ENCODE measurements around the gene WRAP53. TPM values are rescaled to one million over a fixed set of nuclear protein-coding genes. Genes with fewer than 3 reads are reported as not detected.

Gene WRAP53
- polyA plus RNA-seq, 3 donors: 15.3 to 21.3 (median 17.0) TPM

- DNase-seq: no peak
Measured at GRCh38 chr17:7706631-7707354, 18.5 kb downstream of the WRAP53 start.

DNA sequence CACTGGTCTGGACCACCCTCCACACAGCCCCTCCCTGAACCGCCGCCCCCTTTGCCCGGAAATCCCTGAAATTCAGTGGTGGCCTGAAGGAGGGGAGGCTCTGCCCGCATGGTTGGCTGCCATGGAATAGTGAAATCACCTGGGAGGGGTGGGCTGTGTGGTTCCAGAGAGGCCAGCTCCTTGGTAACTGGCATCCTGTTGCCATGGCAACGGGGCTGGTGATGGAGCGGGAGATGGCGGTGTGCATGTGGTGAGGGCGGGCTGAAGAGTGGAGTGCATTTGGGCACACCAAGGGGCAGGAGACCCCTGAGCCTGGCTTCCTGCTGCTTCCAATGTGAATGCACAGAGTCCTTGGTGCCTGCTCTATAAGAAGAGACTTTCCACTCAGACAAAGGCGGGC, 19.2 kb downstream of the WRAP53 start:
- DNase-seq: no peak

DNA sequence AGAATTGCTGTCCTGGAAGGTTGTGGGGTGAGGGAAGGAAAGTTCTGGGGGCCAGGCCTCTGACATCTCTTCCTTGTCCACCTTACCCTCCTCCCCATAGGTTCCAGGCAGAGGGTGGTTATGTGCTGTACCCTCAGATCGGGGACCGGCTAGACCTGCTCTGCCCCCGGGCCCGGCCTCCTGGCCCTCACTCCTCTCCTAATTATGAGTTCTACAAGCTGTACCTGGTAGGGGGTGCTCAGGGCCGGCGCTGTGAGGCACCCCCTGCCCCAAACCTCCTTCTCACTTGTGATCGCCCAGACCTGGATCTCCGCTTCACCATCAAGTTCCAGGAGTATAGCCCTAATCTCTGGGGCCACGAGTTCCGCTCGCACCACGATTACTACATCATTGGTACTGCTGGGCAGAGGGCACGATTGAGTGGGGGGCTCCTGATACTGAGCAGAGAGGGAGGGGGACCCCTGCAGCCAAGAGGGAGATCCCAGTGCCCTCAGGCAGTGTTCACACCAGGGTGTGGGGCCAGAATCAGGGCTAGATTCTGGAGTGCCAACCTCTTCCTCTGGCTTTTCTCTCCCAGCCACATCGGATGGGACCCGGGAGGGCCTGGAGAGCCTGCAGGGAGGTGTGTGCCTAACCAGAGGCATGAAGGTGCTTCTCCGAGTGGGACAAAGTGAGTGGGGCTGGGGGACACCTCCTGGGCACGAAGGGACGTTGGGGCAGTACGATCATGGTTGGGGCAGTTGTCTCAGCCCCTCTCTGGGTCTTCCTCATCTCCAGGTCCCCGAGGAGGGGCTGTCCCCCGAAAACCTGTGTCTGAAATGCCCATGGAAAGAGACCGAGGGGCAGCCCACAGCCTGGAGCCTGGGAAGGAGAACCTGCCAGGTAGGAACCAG, 19.8 kb downstream of the WRAP53 start:
- DNase-seq: no peak

DNA sequence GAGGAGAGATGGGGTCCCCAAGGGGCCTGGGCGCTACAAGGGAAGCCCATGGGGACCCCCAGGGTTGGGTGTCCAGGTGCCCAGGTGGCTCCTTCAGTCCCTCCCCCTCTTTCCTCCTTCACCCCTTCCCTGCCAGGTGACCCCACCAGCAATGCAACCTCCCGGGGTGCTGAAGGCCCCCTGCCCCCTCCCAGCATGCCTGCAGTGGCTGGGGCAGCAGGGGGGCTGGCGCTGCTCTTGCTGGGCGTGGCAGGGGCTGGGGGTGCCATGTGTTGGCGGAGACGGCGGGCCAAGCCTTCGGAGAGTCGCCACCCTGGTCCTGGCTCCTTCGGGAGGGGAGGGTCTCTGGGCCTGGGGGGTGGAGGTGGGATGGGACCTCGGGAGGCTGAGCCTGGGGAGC, 20.8 kb downstream of the WRAP53 start:
- no peak for DNase-seq

DNA sequence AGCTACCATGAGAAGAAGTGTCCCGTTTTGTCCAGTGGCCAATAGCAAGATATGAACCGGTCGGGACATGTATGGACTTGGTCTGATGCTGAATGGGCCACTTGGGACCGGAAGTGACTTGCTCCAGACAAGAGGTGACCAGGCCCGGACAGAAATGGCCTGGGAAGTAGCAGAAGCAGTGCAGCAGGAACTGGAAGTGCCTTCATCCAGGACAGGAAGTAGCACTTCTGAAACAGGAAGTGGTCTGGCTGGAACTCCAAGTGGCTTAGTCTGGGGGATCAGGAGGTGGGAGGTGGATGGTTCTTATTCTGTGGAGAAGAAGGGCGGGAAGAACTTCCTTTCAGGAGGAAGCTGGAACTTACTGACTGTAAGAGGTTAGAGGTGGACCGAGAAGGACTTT, 22.0 kb downstream of the WRAP53 start:
- DNase-seq: no peak

DNA sequence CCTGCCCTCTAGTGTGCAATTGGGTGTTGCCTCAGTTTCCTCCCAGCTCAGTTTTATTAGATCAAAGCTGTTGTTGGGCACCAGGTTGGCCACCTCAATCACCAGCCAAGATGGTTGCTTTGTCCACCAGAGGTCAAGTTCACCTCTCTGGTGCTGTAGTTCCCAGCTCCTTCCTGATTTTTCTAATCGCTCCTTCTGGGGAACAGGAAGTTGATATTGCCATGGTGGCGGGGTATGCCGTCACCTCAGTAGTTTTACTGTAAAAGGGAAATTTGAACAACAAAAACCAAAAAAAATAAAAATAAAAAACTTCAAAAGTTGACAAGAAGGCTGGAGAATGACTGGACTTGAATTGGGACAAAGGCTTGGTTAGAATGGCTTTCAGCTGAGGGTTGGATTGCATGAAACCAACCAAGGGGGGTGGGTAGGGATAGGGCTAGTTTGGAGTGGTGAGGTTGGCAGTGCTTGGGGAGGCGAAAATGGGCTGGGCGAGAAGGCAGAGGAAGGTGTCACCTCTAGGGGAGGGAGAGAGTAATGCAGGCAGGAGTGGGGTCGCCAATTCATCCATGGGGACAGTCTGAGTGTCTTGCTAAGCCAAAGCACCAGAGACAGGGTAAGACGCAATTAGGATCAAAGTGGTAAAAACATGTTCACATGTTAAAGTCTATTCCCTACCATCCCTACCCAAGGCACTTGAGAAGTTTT, 22.9 kb downstream of the WRAP53 start:
- no peak for DNase-seq

DNA sequence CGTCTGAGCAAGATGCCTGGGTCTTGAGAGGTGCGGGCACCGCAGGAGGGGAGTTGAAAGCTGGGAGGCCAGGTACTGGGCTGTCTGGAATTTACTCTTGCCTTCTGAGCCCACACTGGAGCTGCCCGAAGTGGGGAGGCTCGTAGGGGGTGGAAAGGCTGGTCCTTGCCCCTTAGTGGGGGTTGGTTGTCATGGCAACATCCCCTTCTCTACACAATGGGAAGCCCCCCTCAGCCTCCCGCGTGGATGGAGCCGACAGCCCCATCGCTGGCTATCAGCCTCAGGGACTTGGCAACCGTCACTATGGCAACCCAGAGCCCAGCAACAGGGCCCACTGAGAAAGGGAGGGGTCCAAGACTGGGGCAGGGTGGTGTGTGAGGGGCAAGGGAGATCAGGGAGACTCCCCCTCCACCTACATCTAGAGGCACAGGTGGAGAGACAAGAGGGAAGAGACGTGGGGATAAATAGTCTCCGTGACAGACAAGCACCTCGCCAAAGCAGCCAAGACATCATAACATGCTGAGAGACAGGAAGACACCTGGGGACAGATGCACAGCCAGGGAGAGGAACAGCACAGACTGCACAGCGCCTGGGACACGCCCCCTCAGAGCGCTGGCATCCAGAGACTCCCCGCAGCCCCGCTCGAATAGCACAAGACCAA, 24.0 kb downstream of the WRAP53 start:
- no peak for DNase-seq

- DNase-seq: no peak
Measured at GRCh38 chr17:7713782-7714181, 25.5 kb downstream of the WRAP53 start.

- no peak for DNase-seq
Measured at GRCh38 chr17:7714721-7715594, 26.7 kb downstream of the WRAP53 start.

DNA sequence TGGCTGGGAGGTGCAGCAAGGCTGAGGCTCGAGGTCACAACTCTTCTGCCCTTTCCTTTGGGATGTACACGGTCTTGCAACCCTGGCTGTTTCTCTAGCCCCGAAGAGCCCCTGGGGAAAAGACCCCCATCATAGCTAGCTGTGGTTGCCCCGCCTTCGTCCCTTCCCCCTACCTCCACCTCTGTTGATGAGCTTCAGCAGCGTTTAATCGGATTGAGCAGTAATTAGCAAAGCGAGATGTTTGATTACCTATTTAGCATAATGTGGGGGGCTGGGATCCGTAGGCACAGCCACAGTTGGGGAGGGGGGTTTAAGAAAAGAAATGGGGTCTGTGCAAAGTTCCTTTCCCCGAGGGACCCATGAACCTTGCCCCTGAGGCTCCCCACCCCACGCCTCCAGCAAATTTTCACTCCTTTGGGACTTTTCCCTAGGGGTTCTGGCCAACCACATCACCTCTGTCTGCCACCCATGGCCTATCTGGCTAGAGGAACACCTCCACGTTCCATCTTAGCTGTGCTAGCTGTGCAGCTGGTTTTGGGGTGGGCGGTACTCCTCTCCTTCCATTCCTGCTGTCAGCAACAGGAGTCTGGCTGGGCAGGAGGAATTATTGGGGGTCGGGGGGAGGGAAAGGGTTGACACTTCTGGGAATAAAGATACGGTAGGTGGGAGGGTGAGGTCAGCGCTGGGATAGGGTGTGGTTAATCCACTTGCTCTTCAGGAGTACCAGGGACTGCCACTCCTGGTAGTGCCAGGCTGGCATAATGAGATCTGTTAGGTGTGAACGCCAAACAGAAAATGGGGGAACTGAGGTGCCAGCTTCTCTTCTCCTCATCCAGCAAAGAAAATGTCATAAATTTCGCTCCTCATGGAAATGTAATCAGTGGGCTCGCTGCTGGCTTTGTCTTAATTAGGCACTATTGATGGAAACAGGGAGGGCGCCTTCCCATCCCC, 27.9 kb downstream of the WRAP53 start:
- DNase-seq: no peak

- DNase-seq: peak; percentile 97
Measured at GRCh38 chr17:7716901-7717755, 28.9 kb downstream of the WRAP53 start, which contains the start of gene DNAH2. Gene DNAH2 (plus strand): TSS chr17:7717744. CDS start chr17:7719735, 1,991 bp downstream.

DNA sequence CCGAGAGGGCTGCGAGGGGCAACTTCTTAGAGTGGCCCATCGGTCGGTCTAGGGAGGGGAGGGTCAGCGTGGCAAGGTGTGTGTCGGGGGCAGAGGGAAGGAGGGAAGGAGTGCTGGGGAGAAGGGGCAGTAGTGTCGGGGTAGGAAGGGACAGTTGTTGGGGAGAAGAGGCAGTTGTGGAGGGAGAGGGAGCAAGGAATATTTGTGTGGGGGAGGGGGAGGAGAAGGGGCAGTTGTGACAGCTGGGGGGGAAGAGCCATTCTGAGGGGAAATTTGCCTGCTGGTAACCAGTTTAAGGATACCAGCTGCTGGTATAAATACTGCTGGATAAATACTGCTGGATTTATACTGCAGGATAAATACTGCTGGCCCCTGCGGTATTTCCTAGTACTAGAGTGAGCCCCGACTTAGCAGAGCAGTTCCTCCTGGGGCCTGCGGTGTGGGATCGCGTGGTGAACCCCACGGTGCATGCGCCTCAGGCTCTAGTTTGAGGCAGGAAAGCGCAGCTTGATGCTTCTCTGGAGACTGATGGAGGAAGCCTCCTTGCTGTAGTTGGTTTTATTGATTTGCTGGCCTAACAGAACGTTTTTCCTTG, 29.6 kb downstream of the WRAP53 start:
- no peak for DNase-seq

GRCh38 chr17:7719661-7720060, 31.4 kb downstream of the WRAP53 start:
- no peak for DNase-seq

GRCh38 chr17:7720125-7720524, 31.8 kb downstream of the WRAP53 start:
- no peak for DNase-seq

DNA sequence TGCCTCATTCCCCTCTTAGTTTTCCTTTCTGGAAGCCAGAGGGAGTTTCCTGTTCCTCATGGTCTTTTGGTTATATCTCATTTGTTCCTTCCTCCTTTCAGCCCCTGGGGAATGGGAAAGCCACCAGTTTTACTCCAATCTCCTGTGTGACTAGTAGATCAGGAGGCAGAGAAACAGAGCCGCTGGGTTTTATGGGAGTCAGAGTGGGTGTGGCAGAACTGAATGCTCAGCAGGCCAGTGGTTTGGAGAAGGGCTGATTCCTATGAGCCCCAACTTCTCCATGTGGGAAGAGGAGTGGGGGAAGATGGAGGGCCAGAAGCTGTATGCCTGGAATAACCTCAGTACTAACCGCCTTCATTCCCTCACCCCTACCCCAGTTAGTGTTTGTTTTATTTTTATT, 33.3 kb downstream of the WRAP53 start:
- DNase-seq: no peak

DNA sequence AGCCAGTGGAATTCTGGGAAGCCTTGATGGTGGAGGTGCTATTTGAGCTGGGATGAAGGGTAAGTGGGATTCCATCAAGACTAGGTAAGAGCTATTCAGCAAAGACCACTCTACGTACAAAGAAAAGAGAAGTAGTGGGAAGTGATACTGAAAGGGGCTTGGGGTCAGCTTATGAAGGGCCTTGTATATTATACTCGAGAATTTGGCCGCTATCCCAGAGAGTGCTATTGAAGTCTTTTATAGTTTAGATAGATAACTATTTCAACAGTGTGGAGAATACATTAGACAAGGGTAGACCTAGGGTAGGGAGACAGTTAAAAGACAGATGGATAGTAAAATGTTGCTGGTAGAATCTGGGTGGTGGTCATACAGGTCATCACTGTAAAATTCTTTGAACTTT, 39.6 kb downstream of the WRAP53 start:
- no peak for DNase-seq

- no peak for DNase-seq
Measured at GRCh38 chr17:7729816-7730215, 41.5 kb downstream of the WRAP53 start.

DNA sequence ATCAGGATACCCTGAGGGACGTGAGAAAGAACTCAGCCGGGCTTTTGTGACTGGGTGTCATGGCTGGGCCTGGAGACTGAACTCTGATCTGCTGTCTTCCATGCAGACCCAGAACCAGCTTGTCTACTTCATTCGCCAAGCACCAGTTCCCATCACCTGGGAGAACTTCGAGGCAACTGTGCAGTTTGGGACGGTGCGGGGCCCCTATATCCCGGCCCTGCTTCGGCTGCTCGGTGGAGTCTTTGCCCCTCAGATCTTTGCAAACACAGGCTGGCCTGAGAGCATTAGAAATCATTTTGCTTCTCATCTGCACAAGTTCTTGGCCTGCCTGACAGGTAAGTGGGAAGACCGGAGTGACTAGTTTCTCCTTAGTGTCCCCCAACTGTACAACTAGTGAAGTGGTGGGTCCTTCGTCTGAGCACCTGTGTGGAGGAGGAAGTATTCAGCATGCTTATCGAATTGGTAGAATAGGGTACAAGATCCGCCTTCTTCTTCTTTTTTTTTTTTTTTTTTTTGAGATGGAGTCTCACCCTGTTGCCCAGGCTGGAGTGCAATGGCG, 44.8 kb downstream of the WRAP53 start:
- no peak for DNase-seq
